GM06990 (cell line): Measurements from ENCODE around the gene SATB2.

Experiments used
- DNase-seq: peaks from one replicate; pipeline ENCODE4 v3.0.0-alpha.2; 2011; ENCODE audit not compliant: insufficient read length; ENCODE audit errors: extremely low read depth
- H3K27me3 ChIP-seq: replicated peaks from 2 replicates; pipeline ENCODE4 v1.6.0; 2011; ENCODE audit warnings: low read length; ENCODE audit not compliant: control insufficient read depth, insufficient read depth
- H3K36me3 ChIP-seq: 2 replicates; pipeline ENCODE4 v1.5.1; 2011; ENCODE audit warnings: low read length; ENCODE audit not compliant: control insufficient read depth, insufficient read depth
- H3K4me3 ChIP-seq: replicated peaks from 2 replicates; pipeline ENCODE4 v1.5.1; 2011; ENCODE audit warnings: low read depth, mild to moderate bottlenecking, control low read depth, low read length
- TF ChIP-seq, protein P1 (sequence below): IDR thresholded peaks from 2 replicates; pipeline ENCODE4 v1.5.1; 2011; ENCODE audit warnings: low read length, control low read depth, mild to moderate bottlenecking, inconsistent platforms; ENCODE audit not compliant: insufficient read depth, poor library complexity, severe bottlenecking

Gene SATB2

DNA sequence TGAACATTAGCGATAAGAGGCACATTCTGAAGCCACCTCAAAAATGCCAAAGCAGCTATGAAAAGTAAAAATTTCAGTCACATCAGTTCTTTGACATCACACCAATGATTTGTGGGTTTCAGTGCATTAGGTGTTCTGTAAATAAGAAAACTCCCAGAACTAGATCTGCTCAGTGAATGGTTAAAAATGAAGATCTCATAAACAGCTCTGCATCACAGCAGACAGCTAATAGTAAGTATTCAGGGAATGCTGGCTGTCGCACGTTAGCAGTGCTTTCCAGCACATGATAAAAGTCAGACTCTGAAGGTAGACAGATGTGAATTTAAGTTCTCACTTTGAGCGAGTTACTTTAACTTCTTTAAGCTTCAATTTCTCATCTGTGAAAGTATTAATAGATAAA is 154.9 kb downstream of the SATB2 start:
- Histone ChIP-seq H3K27me3 (no peaks in the 10 kb centered on the region), H3K36me3 (no peaks in the 10 kb centered on the region), H3K4me3 (no peak overlapping the region)
- DNase-seq, result no peak
- TF ChIP-seq, protein P1, sequence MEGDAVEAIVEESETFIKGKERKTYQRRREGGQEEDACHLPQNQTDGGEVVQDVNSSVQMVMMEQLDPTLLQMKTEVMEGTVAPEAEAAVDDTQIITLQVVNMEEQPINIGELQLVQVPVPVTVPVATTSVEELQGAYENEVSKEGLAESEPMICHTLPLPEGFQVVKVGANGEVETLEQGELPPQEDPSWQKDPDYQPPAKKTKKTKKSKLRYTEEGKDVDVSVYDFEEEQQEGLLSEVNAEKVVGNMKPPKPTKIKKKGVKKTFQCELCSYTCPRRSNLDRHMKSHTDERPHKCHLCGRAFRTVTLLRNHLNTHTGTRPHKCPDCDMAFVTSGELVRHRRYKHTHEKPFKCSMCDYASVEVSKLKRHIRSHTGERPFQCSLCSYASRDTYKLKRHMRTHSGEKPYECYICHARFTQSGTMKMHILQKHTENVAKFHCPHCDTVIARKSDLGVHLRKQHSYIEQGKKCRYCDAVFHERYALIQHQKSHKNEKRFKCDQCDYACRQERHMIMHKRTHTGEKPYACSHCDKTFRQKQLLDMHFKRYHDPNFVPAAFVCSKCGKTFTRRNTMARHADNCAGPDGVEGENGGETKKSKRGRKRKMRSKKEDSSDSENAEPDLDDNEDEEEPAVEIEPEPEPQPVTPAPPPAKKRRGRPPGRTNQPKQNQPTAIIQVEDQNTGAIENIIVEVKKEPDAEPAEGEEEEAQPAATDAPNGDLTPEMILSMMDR, result no peak

DNA sequence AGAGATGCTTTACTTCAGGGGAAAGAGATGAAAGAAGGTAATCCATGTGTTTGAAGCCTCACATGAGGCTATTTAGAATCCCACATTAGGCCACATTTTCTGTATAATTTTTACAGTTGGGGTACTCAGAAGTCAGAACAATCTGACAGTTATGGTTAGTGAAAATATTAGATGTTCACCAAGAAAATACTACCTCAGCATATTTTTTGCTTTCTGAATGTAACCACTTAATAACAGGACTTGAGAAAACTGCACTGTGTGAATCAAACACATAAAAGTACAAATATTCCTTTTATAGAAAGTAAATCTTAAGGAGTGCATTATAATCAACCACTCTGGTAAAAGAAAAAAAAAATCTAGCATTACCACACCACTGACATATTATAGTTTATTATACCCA is 169.3 kb downstream of the SATB2 start:
- no peak overlapping the region for H3K4me3 ChIP-seq
- H3K36me3 ChIP-seq, result no peaks in the 10 kb centered on the region
- DNase-seq, result no peak
- no peaks in the 10 kb centered on the region for H3K27me3 ChIP-seq
- TF ChIP-seq, protein P1, result no peak

DNA sequence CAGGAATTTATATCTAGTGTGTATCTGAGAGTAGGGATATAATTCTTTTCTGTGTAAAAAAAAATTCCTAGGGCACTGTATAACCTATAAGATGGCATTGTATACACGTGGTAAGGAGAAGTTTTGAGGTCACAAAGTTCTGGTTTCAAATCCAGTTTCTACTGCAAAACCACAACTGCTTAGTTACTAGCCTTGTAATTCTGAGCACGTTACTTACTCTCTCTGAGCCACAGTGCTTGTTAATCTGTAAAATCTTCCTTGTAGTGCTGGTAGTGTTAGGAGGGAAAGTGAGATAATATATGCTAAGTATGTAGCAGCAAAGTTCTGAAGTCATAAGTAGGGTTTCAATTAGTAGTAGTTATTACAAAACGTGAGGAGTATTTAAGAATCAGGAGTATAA is 175.4 kb downstream of the SATB2 start:
- Histone ChIP-seq H3K36me3 (no peaks in the 10 kb centered on the region), H3K27me3 (no peaks in the 10 kb centered on the region), H3K4me3 (no peak overlapping the region)
- TF ChIP-seq, protein P1, result no peak
- DNase-seq, result no peak

DNA sequence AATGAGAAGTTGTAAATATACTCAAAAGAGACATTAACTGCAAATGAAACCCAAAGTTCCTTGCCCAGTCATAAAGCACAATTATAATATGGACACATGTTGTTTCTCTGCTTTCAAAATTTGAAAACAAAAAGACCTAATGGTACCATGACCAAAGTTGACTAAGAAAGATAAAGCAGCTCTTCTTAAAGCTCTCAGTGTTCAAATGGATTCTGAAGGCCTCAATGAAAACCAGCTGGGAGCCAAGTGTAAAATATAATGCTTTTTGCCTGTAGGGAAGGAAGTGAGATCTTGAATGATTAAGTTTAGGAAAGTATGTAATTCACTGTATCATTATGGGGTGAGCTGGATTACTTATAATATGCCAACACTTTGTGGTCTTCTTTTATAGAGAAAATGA is 178.6 kb downstream of the SATB2 start:
- Histone ChIP-seq H3K27me3 (no peaks in the 10 kb centered on the region), H3K4me3 (no peak overlapping the region), H3K36me3 (no peaks in the 10 kb centered on the region)
- DNase-seq, result no peak
- TF ChIP-seq, protein P1, result no peak

DNA sequence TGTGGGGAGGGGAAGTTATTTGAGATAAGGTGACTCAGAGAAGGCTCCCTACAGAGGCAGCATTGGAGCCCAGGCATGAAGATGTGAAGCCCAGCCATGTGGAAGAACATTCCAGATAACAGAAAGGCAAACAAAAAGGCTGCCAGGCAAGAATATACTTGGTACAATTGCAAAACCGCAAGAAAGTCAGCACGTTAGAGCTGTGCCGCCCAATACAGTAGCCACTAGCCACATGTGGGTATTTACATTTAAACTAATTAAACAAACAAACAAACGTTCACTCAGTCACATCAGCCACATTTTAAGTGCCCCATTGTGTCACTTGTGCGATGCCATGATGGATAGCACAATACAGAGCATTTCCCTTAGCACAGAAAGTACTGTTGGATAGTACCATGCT is 179.6 kb downstream of the SATB2 start:
- no peak for DNase-seq
- TF ChIP-seq, protein P1, result no peak
- Histone ChIP-seq H3K4me3 (no peak overlapping the region), H3K36me3 (no peaks in the 10 kb centered on the region), H3K27me3 (no peaks in the 10 kb centered on the region)

DNA sequence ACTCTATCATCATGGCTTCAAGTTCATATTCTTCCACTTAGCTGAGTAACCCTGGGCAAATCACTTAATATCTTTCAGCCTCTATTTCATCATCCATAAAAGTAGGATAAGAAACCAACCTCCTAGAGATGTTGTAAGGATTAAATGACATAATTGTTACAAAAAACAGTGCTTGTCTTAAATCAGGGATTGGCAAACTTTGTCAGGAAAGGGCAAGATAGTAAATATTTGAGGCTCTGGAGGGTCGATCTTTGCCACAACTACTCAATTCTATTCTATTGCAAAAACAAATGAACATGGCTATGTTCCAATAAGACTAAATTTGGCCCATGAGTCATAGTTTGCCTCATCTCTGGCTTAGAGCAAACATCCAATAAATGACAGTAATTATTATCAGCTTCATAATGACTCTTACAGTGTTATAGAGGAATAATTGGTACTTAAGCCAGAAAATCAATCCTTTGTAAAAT is 184.7 kb downstream of the SATB2 start:
- no peak overlapping the region for H3K4me3 ChIP-seq
- H3K27me3 ChIP-seq, result no peaks in the 10 kb centered on the region
- TF ChIP-seq, protein P1, result no peak
- DNase-seq, result no peak
- H3K36me3 ChIP-seq, result no peaks in the 10 kb centered on the region
